ENCODE results near the gene IL25. TPM values are rescaled to one million over a fixed set of nuclear protein-coding genes. Genes with fewer than 3 reads are reported as not detected.
"Not testable (repeated sequence)": the region's sequence is repeated elsewhere in the genome, so short reads cannot be mapped to it uniquely, and the experiment has no call there.

Gene IL25
- total RNA-seq, 4 donors from 2014 or later, result 0.68 to 1.2 TPM; not detected in 2

DNA sequence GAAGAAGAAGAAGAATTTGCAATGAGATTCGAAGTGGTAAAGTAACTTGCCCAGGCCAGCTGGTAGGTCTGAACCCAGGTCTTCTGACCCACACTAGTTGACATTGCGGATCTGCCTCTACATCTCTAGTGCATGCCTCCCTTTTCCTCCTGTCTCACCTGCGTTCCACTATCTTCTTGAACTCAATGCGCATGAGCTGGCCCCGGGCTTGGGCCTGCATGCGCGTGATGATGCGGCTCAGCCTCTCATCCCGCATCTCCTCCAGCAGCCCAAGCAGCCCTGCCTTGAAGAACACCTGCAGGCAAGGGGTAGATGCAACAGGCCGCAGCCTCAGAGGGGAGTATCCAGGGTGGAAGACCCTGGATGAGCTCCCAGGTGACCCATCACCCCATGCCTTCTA is 23.5 kb downstream of the IL25 start:
- 90% methylated on average over 10 of the region's 10 CpGs for WGBS
- no peak overlapping the region for H3K27ac ChIP-seq
- no peak for TF ChIP-seq POLR2AphosphoS5 (IDR thresholded peaks at IDR 0.05)
- TF ChIP-seq POLR2A (IDR thresholded peaks at IDR 0.05), result no peak
- TF ChIP-seq, protein P1, sequence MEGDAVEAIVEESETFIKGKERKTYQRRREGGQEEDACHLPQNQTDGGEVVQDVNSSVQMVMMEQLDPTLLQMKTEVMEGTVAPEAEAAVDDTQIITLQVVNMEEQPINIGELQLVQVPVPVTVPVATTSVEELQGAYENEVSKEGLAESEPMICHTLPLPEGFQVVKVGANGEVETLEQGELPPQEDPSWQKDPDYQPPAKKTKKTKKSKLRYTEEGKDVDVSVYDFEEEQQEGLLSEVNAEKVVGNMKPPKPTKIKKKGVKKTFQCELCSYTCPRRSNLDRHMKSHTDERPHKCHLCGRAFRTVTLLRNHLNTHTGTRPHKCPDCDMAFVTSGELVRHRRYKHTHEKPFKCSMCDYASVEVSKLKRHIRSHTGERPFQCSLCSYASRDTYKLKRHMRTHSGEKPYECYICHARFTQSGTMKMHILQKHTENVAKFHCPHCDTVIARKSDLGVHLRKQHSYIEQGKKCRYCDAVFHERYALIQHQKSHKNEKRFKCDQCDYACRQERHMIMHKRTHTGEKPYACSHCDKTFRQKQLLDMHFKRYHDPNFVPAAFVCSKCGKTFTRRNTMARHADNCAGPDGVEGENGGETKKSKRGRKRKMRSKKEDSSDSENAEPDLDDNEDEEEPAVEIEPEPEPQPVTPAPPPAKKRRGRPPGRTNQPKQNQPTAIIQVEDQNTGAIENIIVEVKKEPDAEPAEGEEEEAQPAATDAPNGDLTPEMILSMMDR (IDR thresholded peaks at IDR 0.05), result no peak
- no peak for TF ChIP-seq EP300 (IDR thresholded peaks at IDR 0.05)
- DNase-seq (ENCODE audit: low spot score in 2 of 2), result no peak
- H3K36me3 ChIP-seq, result no peaks in the 10 kb centered on the region
- no peaks in the 10 kb centered on the region for H3K4me1 ChIP-seq
- peaks cover 6% of the 10 kb centered on the region for H3K27me3 ChIP-seq
- H3K4me3 ChIP-seq, result no peak overlapping the region
- H3K9me3 ChIP-seq, result no peaks in the 10 kb centered on the region

DNA sequence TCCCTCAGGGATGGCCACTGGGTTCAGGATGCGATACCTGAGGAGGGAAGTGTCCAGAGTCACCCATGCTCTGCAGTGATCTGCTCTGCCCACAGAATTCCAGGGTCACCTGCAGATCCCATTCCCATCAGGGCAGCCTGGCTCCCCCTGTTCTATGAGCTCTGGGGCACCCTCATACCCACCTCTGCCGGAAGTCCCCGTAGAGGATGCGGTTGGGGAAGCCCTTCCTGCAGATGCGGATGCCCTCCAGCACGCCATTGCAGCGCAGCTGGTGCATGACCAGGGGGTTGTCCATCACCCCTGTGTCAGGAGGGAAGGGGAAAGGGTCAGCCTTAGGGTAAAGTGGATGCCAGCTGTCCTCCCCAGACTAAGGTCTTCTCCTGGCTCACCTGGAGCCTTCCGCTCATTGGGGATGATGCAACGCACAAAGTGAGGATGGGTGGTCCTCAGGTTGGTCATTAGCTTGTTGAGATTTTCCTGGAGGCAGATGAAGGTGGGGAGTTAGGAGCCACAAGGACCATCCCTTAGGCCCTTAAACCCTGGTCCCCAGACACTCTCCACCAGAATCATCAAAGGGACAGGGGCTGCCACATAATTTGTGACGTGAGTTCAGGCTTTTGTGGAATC is 24.3 kb downstream of the IL25 start:
- DNase-seq (ENCODE audit: low spot score in 2 of 2), result no peak
- Histone ChIP-seq H3K36me3 (no peaks in the 10 kb centered on the region), H3K9me3 (no peaks in the 10 kb centered on the region), H3K27ac (no peak overlapping the region), H3K4me3 (no peak overlapping the region), H3K4me1 (no peaks in the 10 kb centered on the region), H3K27me3 (peaks cover 7% of the 10 kb centered on the region)
- TF ChIP-seq POLR2AphosphoS5 (IDR thresholded peaks at IDR 0.05) (no peak), EP300 (IDR thresholded peaks at IDR 0.05) (no peak), POLR2A (IDR thresholded peaks at IDR 0.05) (no peak)
- TF ChIP-seq, protein P1 (IDR thresholded peaks at IDR 0.05), result no peak
- WGBS, result 95% methylated on average over 8 of the region's 10 CpGs

DNA sequence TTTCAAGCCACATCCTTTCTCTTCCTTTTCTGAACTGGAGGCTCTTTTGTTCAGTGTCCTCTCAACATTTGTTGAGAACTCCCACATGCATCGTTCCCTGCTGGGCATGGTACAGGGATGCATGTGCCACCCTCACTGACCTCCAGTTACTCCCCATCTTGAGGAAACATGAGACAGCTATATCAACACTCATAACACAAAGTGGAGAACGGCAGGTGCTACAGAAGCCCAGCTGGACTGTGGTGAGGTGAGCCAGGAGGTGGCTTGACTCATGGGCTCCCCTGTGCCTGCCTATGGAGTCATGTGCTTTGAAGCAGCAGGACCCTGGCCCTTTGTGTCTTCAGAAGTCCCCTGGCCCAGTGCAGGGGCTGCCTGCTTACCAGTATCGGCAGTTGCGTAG is 25.7 kb downstream of the IL25 start:
- no peaks in the 10 kb centered on the region for H3K4me1 ChIP-seq
- DNase-seq (ENCODE audit: low spot score in 2 of 2), result no peak
- WGBS, result 75% methylated on average over 2 of the region's 4 CpGs
- TF ChIP-seq POLR2AphosphoS5 (IDR thresholded peaks at IDR 0.05) (no peak), EP300 (IDR thresholded peaks at IDR 0.05) (no peak), POLR2A (IDR thresholded peaks at IDR 0.05) (no peak)
- TF ChIP-seq, protein P1 (IDR thresholded peaks at IDR 0.05), result no peak
- no peaks in the 10 kb centered on the region for H3K36me3 ChIP-seq
- H3K27ac ChIP-seq, result no peak overlapping the region
- H3K4me3 ChIP-seq, result no peak overlapping the region
- H3K9me3 ChIP-seq, result no peaks in the 10 kb centered on the region
- peaks cover 19% of the 10 kb centered on the region for H3K27me3 ChIP-seq

GRCh38 chr14:23399136-23399535 is 26.5 kb downstream of the IL25 start:
- no peak overlapping the region for H3K4me3 ChIP-seq
- H3K9me3 ChIP-seq, result no peaks in the 10 kb centered on the region
- TF ChIP-seq POLR2AphosphoS5 (IDR thresholded peaks at IDR 0.05) (no peak), EP300 (IDR thresholded peaks at IDR 0.05) (no peak), POLR2A (IDR thresholded peaks at IDR 0.05) (no peak)
- TF ChIP-seq, protein P1 (IDR thresholded peaks at IDR 0.05), result no peak
- WGBS, result 89% methylated on average over 3 of the region's 3 CpGs
- H3K27me3 ChIP-seq, result peaks cover 24% of the 10 kb centered on the region
- no peak for DNase-seq (ENCODE audit: low spot score in 2 of 2)
- H3K4me1 ChIP-seq, result no peaks in the 10 kb centered on the region
- H3K27ac ChIP-seq, result no peak overlapping the region
- no peaks in the 10 kb centered on the region for H3K36me3 ChIP-seq

DNA sequence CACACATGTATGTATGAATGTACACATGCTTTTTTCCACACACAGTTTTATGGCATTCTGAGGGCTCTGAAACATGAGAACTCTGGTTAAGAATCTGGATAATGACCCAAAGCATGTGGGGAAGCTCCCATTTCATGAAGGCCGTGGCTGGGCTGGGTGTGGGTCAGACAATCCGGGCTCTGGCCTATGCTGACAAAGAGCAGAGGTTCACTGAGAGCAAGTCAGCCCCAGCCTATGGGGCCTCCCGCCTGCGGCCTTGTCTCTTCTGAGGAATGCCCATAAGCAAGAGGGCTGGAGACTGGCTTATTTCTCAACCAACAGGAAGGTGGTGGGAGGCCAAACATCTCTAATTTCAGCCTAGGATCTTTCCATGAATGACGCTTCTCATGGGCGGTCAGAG is 27.0 kb downstream of the IL25 start:
- TF ChIP-seq POLR2A (IDR thresholded peaks at IDR 0.05), result no peak
- TF ChIP-seq, protein P1 (IDR thresholded peaks at IDR 0.05), result no peak
- no peak for TF ChIP-seq EP300 (IDR thresholded peaks at IDR 0.05)
- no peak for TF ChIP-seq POLR2AphosphoS5 (IDR thresholded peaks at IDR 0.05)
- no peaks in the 10 kb centered on the region for H3K4me1 ChIP-seq
- H3K27ac ChIP-seq, result no peak overlapping the region
- WGBS, result 80% methylated on average over 3 of the region's 6 CpGs
- H3K27me3 ChIP-seq, result peaks cover 28% of the 10 kb centered on the region
- H3K4me3 ChIP-seq, result no peak overlapping the region
- H3K36me3 ChIP-seq, result no peaks in the 10 kb centered on the region
- H3K9me3 ChIP-seq, result no peaks in the 10 kb centered on the region
- DNase-seq (ENCODE audit: low spot score in 2 of 2), result no peak

GRCh38 chr14:23400496-23401149 is 28.0 kb downstream of the IL25 start:
- H3K4me3 ChIP-seq; H3K4me1 ChIP-seq; H3K36me3 ChIP-seq; H3K9me3 ChIP-seq; DNase-seq (ENCODE audit: low spot score in 2 of 2); H3K27ac ChIP-seq: not testable (repeated sequence)
- 90% methylated on average over 8 of the region's 16 CpGs for WGBS
- H3K27me3 ChIP-seq, result peaks cover 37% of the 10 kb centered on the region

Data from suprapubic skin (tissue), 4 donors.